Measurements from ENCODE around the gene WNT10A. TPM values are rescaled to one million over a fixed set of nuclear protein-coding genes. Genes with fewer than 3 reads are reported as not detected.
A peak's percentile ranks its signal among the peaks of the same experiment; 100 is the strongest.

Gene WNT10A
- total RNA-seq, 4 donors from 2014 or later: 14.3 to 20.7 (median 16.3) TPM

GRCh38 chr2:218891275-218892135 lies 10.9 kb downstream of the WNT10A start:
- Histone ChIP-seq H3K4me1 (peaks cover 52% of the 10 kb centered on the region), H3K27ac (no peak overlapping the region), H3K4me3 (no peak overlapping the region), H3K36me3 (no peaks in the 10 kb centered on the region), H3K9me3 (no peaks in the 10 kb centered on the region), H3K27me3 (peaks cover 35% of the 10 kb centered on the region)
- no peak for DNase-seq (ENCODE audit: low spot score in 2 of 2)
- TF ChIP-seq POLR2AphosphoS5 (IDR thresholded peaks at IDR 0.05) (no peak), POLR2A (IDR thresholded peaks at IDR 0.05) (no peak), CTCF (IDR thresholded peaks at IDR 0.05) (no peak), EP300 (IDR thresholded peaks at IDR 0.05) (no peak)
- 58% methylated on average over 11 of the region's 19 CpGs for WGBS

- H3K27me3 ChIP-seq: peaks cover 48% of the 10 kb centered on the region
- TF ChIP-seq POLR2A (IDR thresholded peaks at IDR 0.05): no peak
- TF ChIP-seq CTCF (IDR thresholded peaks at IDR 0.05): peak in 1 of 2 donors; percentile 53
- peaks cover 58% of the 10 kb centered on the region for H3K4me1 ChIP-seq
- H3K4me3 ChIP-seq: peak overlapping the region; percentile 49
- WGBS: 0% methylated on average over 34 of the region's 72 CpGs
- peak overlapping the region; percentile 44 for H3K27ac ChIP-seq
- no peaks in the 10 kb centered on the region for H3K9me3 ChIP-seq
- DNase-seq (ENCODE audit: low spot score in 2 of 2): no peak
- no peaks in the 10 kb centered on the region for H3K36me3 ChIP-seq
These were observed 12.2 kb downstream of the WNT10A start for GRCh38 chr2:218892693-218893348.

- no peaks in the 10 kb centered on the region for H3K36me3 ChIP-seq
- TF ChIP-seq CTCF (IDR thresholded peaks at IDR 0.05): no peak
- no peak for TF ChIP-seq POLR2A (IDR thresholded peaks at IDR 0.05)
- no peak for TF ChIP-seq POLR2AphosphoS5 (IDR thresholded peaks at IDR 0.05)
- TF ChIP-seq EP300 (IDR thresholded peaks at IDR 0.05): no peak
- peaks cover 56% of the 10 kb centered on the region for H3K27me3 ChIP-seq
- H3K9me3 ChIP-seq: no peaks in the 10 kb centered on the region
- H3K4me1 ChIP-seq: peaks cover 65% of the 10 kb centered on the region
- peak overlapping the region; percentile 44 for H3K27ac ChIP-seq
- DNase-seq (ENCODE audit: low spot score in 2 of 2): no peak
- WGBS: 47% methylated on average over 8 of the region's 10 CpGs
- H3K4me3 ChIP-seq: peak overlapping the region; percentile 49
These were observed 12.9 kb downstream of the WNT10A start for GRCh38 chr2:218893349-218894150.

GRCh38 chr2:218894151-218894879 lies 13.7 kb downstream of the WNT10A start:
- DNase-seq (ENCODE audit: low spot score in 2 of 2): no peak
- 52% methylated on average over 11 of the region's 12 CpGs for WGBS
- peaks cover 66% of the 10 kb centered on the region for H3K4me1 ChIP-seq
- H3K4me3 ChIP-seq: no peak overlapping the region
- H3K9me3 ChIP-seq: no peaks in the 10 kb centered on the region
- H3K27me3 ChIP-seq: peaks cover 62% of the 10 kb centered on the region
- no peak for TF ChIP-seq CTCF (IDR thresholded peaks at IDR 0.05)
- TF ChIP-seq POLR2A (IDR thresholded peaks at IDR 0.05): no peak
- no peak for TF ChIP-seq EP300 (IDR thresholded peaks at IDR 0.05)
- TF ChIP-seq POLR2AphosphoS5 (IDR thresholded peaks at IDR 0.05): no peak
- H3K36me3 ChIP-seq: no peaks in the 10 kb centered on the region
- H3K27ac ChIP-seq: peak overlapping the region; percentile 25

All from suprapubic skin (tissue), 4 donors.